GM23338 (cell line): Measurements from ENCODE around the gene LAMA1. TPM values are rescaled to one million over a fixed set of nuclear protein-coding genes. Genes with fewer than 3 reads are reported as not detected.

Experiments
- ATAC-seq: fragments of 200-7000 bp; cut with Tn5 transposase; 3 replicates; pipeline ENCODE4 v1.9.1; 2020
- DNase-seq: peaks from one replicate; pipeline ENCODE4 v3.0.0-alpha.2; 2015; ENCODE audit warnings: low spot score
- H2AFZ ChIP-seq: fragments of 200-600 bp; sonication (generic); 2 replicates; pipeline ENCODE4 v1.8.0; 2016; ENCODE audit warnings: antibody characterized with exemption, mild to moderate bottlenecking, moderate library complexity
- H3F3A ChIP-seq: fragments of 200-600 bp; sonication (generic); replicated peaks from 2 replicates; pipeline ENCODE4 v1.8.0; 2017; ENCODE audit warnings: antibody characterized with exemption, mixed run types, low read depth
- H3K27ac ChIP-seq: fragments of 200-600 bp; sonication (generic); 2 replicates; pipeline ENCODE4 v1.6.1; 2016; ENCODE audit warnings: low read depth
- H3K27me3 ChIP-seq: fragments of 200-600 bp; sonication (generic); 2 replicates; pipeline ENCODE4 v1.8.0; 2016; ENCODE audit warnings: mild to moderate bottlenecking, mixed run types, moderate library complexity; ENCODE audit not compliant: insufficient read depth
- H3K36me3 ChIP-seq: fragments of 200-600 bp; sonication (generic); 2 replicates; pipeline ENCODE4 v1.8.0; 2016; ENCODE audit warnings: mild to moderate bottlenecking; ENCODE audit not compliant: insufficient read depth
- H3K4me1 ChIP-seq: fragments of 200-600 bp; sonication (generic); 2 replicates; pipeline ENCODE4 v1.8.0; 2016; ENCODE audit warnings: mild to moderate bottlenecking, moderate library complexity; ENCODE audit not compliant: insufficient read depth
- H3K4me2 ChIP-seq: fragments of 200-600 bp; sonication (generic); 2 replicates; pipeline ENCODE4 v1.7.1; 2017; ENCODE audit warnings: mixed run types
- H3K4me3 ChIP-seq: fragments of 200-600 bp; sonication (generic); 2 replicates; pipeline ENCODE4 v1.6.1; 2016; ENCODE audit warnings: mixed run types
- H3K79me2 ChIP-seq: fragments of 200-600 bp; sonication (generic); replicated peaks from 2 replicates; pipeline ENCODE4 v1.8.0; 2017; ENCODE audit warnings: mild to moderate bottlenecking; ENCODE audit not compliant: insufficient read depth
- H3K9me2 ChIP-seq: fragments of 200-600 bp; sonication (generic); 2 replicates; pipeline ENCODE4 v1.8.0; 2017; ENCODE audit not compliant: insufficient read depth
- H4K20me1 ChIP-seq: fragments of 200-600 bp; sonication (generic); replicated peaks from 2 replicates; pipeline ENCODE4 v1.8.0; 2017; ENCODE audit warnings: mild to moderate bottlenecking; ENCODE audit not compliant: insufficient read depth
- H3K27ac Mint-ChIP-seq: 2 replicates; pipeline ENCODE4 v1.8.0; 2020; ENCODE audit warnings: inconsistent platforms, mild to moderate bottlenecking, moderate library complexity, mixed read lengths
- H3K27me3 Mint-ChIP-seq: 3 replicates; pipeline ENCODE4 v1.8.0; 2022; ENCODE audit warnings: low read depth, mild to moderate bottlenecking, moderate library complexity, mixed read lengths, inconsistent platforms; ENCODE audit not compliant: insufficient read depth, poor library complexity
- H3K36me3 Mint-ChIP-seq: 3 replicates; pipeline ENCODE4 v1.8.0; 2021; ENCODE audit warnings: low read depth, mild to moderate bottlenecking, inconsistent platforms, moderate library complexity, mixed read lengths
- H3K4me1 Mint-ChIP-seq: 3 replicates; pipeline ENCODE4 v1.8.0; 2020; ENCODE audit warnings: mild to moderate bottlenecking, inconsistent platforms, mixed read lengths
- H3K4me3 Mint-ChIP-seq: 3 replicates; pipeline ENCODE4 v1.8.0; 2021; ENCODE audit warnings: moderate library complexity, mild to moderate bottlenecking, inconsistent platforms, mixed read lengths
- H3K9me3 Mint-ChIP-seq: 3 replicates; pipeline ENCODE4 v1.8.0; 2020; ENCODE audit warnings: moderate library complexity, mild to moderate bottlenecking, inconsistent platforms, mixed read lengths
- CREB1 ChIP-seq: fragments of 250-450 bp; sonication (Bioruptor Pico); IDR thresholded peaks from 2 replicates; pipeline ENCODE4 v1.5.0; 2020; ENCODE audit warnings: low read depth, mild to moderate bottlenecking, moderate library complexity
- CTCF ChIP-seq, 2 experiments: fragments of 200-600 bp in 1 of 2; sonication (generic) in 1 of 2; conservative IDR thresholded peaks; 2 replicates each; pipeline versions ENCODE4 v1.5.1 to v1.6.1; 2016 to 2017; ENCODE audit warnings: antibody characterized with exemption in 2 of 2, low read depth in 2 of 2, mild to moderate bottlenecking in 2 of 2, moderate library complexity in 1 of 2
- ETS1 ChIP-seq: IDR thresholded peaks from 2 replicates; pipeline ENCODE4 v1.6.1; 2016; ENCODE audit warnings: antibody characterized with exemption
- EZH2 ChIP-seq: fragments of 200-600 bp; sonication (generic); IDR thresholded peaks from one replicate; pipeline ENCODE4 v1.8.0; 2017; ENCODE audit warnings: antibody characterized with exemption, mild to moderate bottlenecking, low read depth; ENCODE audit not compliant: unreplicated experiment
- EZH2phosphoT487 ChIP-seq: fragments of 200-600 bp; sonication (generic); IDR thresholded peaks from one replicate; pipeline ENCODE4 v1.8.1; 2018; ENCODE audit warnings: antibody characterized with exemption; ENCODE audit not compliant: unreplicated experiment
- JUNB ChIP-seq: IDR thresholded peaks from one replicate; pipeline ENCODE4 v1.6.1; 2016; ENCODE audit warnings: antibody characterized with exemption; ENCODE audit not compliant: unreplicated experiment
- NANOG ChIP-seq: IDR thresholded peaks from 2 replicates; pipeline ENCODE4 v1.6.1; 2016; ENCODE audit warnings: antibody characterized with exemption, borderline replicate concordance
- POLR2AphosphoS5 ChIP-seq: IDR thresholded peaks from 2 replicates; pipeline ENCODE4 v1.6.1; 2016; ENCODE audit warnings: antibody characterized with exemption, low read depth
- ZNF114 ChIP-seq: fragments of 250-450 bp; sonication (Bioruptor Pico); IDR thresholded peaks from 2 replicates; pipeline ENCODE4 v1.5.0; 2020; ENCODE audit warnings: mild to moderate bottlenecking, moderate library complexity
- ZNF331 ChIP-seq: fragments of 250-450 bp; sonication (Bioruptor Pico); IDR thresholded peaks from 2 replicates; pipeline ENCODE4 v1.5.0; 2020; ENCODE audit warnings: low read depth, mild to moderate bottlenecking, moderate library complexity
- polyA plus RNA-seq: library from polyadenylated mRNA; unstranded; fragments of >200 nt; fragmentation: Nextera tagmentation; extraction: Ambion mirVana; gene quantifications from 2 replicates; pipeline ENCODE4 v1.2.1, GENCODE V29; 2016
- total RNA-seq: library from RNA; depleted of rRNA; stranded (reverse); fragments of >200 nt; shearing (Covaris generic); gene quantifications from 2 replicates; pipeline ENCODE4 v1.2.3, GENCODE V29; 2014
- TF ChIP-seq, protein P1 (sequence below): IDR thresholded peaks from one replicate; pipeline ENCODE4 v1.6.1; 2018; ENCODE audit warnings: antibody characterized with exemption; ENCODE audit not compliant: unreplicated experiment

Gene LAMA1
- total and polyA plus RNA-seq, 2 experiments from 2014 or later: 14.8 to 52.3 TPM

- H3K4me2 ChIP-seq: no peak overlapping the region
- H2AFZ ChIP-seq: no peak overlapping the region
- no peak overlapping the region for H3K27ac Mint-ChIP-seq
- no peaks in the 10 kb centered on the region for H3K27me3 ChIP-seq
- no peak overlapping the region for H3K27ac ChIP-seq
- H3K36me3 ChIP-seq: no peaks in the 10 kb centered on the region
- peaks cover 10% of the 10 kb centered on the region; the same call in 1 of the 2 replicates for H3K79me2 ChIP-seq
- DNase-seq (no peak), ATAC-seq (no peak)
- no peaks in the 10 kb centered on the region for H3K4me1 Mint-ChIP-seq
- no peak overlapping the region for H3K4me3 ChIP-seq
- peaks cover 7% of the 10 kb centered on the region for H3K9me3 Mint-ChIP-seq
- no peaks in the 10 kb centered on the region for H3K9me2 ChIP-seq
- TF ChIP-seq ETS1: no peak
- no peak for TF ChIP-seq EZH2phosphoT487
- TF ChIP-seq NANOG: no peak
- H3K36me3 Mint-ChIP-seq: peaks cover 9% of the 10 kb centered on the region
- H4K20me1 ChIP-seq: no peaks in the 10 kb centered on the region
- peaks cover 2% of the 10 kb centered on the region for H3K27me3 Mint-ChIP-seq
- no peak overlapping the region for H3K4me3 Mint-ChIP-seq
- H3K4me1 ChIP-seq: no peaks in the 10 kb centered on the region
- H3F3A ChIP-seq: no peaks in the 10 kb centered on the region
These were observed 15.5 kb downstream of the LAMA1 start for GRCh38 chr18:7102131-7102530.

GRCh38 chr18:7096838-7097237 is 20.8 kb downstream of the LAMA1 start:
- peak; percentile 35; the same call in 2 of the 3 replicates for ATAC-seq
- Mint-ChIP-seq H3K9me3 (peaks cover 7% of the 10 kb centered on the region), H3K27ac (0 out of 2 replicates have a peak overlapping the region, but pooled peaks have one; percentile 21), H3K36me3 (peaks cover 14% of the 10 kb centered on the region), H3K27me3 (peaks cover 2% of the 10 kb centered on the region), H3K4me3 (no peak overlapping the region), H3K4me1 (peaks cover 6% of the 10 kb centered on the region; the same call in 2 of the 3 replicates)
- Histone ChIP-seq H3K4me2 (no peak overlapping the region), H2AFZ (no peak overlapping the region), H3K79me2 (peaks cover 4% of the 10 kb centered on the region; the same call in 1 of the 2 replicates), H3K9me2 (no peaks in the 10 kb centered on the region), H3K27me3 (no peaks in the 10 kb centered on the region), H3K27ac (no peak overlapping the region), H4K20me1 (peaks cover 6% of the 10 kb centered on the region; the same call in 1 of the 2 replicates), H3F3A (no peaks in the 10 kb centered on the region), H3K36me3 (no peaks in the 10 kb centered on the region), H3K4me1 (no peaks in the 10 kb centered on the region), H3K4me3 (no peak overlapping the region)
- no peak for TF ChIP-seq CREB1 (CRISPR knock-in tag)
- no peak for DNase-seq

DNA sequence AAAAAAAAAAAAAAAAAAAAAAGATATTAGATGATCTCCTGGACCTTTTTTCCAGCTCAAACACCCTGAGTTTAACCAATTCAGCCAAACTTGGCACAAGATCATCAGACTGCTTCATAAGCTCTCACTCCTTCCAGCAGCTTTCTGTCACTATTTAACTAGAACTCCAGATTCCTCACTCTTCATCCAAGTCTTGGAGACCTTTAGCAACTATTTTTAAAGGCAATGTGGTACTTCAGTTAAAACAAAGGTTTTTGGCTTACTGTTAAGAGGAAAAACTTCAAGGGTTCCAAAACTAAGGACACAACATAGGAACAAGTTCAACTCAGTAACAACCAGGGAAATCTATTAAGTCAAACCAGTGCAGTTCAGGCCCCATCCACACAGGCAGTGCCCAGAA is 23.2 kb downstream of the LAMA1 start:
- Histone ChIP-seq H3K27ac (no peak overlapping the region), H3F3A (no peaks in the 10 kb centered on the region), H3K4me2 (no peak overlapping the region), H3K27me3 (no peaks in the 10 kb centered on the region), H3K9me2 (no peaks in the 10 kb centered on the region), H3K4me3 (no peak overlapping the region), H4K20me1 (peaks cover 6% of the 10 kb centered on the region; the same call in 1 of the 2 replicates), H3K79me2 (peaks cover 10% of the 10 kb centered on the region; the same call in 1 of the 2 replicates), H3K36me3 (no peaks in the 10 kb centered on the region), H2AFZ (no peak overlapping the region), H3K4me1 (0 out of 2 replicates have a peak, but pooled peaks cover 3% of the 10 kb centered on the region)
- DNase-seq (no peak), ATAC-seq (no peak)
- Mint-ChIP-seq H3K27me3 (peaks cover 1% of the 10 kb centered on the region), H3K4me1 (peaks cover 26% of the 10 kb centered on the region), H3K36me3 (peaks cover 12% of the 10 kb centered on the region), H3K27ac (no peak overlapping the region), H3K9me3 (peaks cover 6% of the 10 kb centered on the region), H3K4me3 (no peak overlapping the region)
- TF ChIP-seq NANOG (no peak), ZNF114 (CRISPR knock-in tag) (no peak), ETS1 (no peak), CTCF (conservative IDR thresholded peaks at IDR 0.05; ENCODE audit: low read depth in 2 of 2) (no peak), POLR2AphosphoS5 (no peak), ZNF331 (CRISPR knock-in tag) (no peak), CREB1 (CRISPR knock-in tag) (no peak), JUNB (no peak), EZH2 (no peak), EZH2phosphoT487 (no peak)
- TF ChIP-seq, protein P1, sequence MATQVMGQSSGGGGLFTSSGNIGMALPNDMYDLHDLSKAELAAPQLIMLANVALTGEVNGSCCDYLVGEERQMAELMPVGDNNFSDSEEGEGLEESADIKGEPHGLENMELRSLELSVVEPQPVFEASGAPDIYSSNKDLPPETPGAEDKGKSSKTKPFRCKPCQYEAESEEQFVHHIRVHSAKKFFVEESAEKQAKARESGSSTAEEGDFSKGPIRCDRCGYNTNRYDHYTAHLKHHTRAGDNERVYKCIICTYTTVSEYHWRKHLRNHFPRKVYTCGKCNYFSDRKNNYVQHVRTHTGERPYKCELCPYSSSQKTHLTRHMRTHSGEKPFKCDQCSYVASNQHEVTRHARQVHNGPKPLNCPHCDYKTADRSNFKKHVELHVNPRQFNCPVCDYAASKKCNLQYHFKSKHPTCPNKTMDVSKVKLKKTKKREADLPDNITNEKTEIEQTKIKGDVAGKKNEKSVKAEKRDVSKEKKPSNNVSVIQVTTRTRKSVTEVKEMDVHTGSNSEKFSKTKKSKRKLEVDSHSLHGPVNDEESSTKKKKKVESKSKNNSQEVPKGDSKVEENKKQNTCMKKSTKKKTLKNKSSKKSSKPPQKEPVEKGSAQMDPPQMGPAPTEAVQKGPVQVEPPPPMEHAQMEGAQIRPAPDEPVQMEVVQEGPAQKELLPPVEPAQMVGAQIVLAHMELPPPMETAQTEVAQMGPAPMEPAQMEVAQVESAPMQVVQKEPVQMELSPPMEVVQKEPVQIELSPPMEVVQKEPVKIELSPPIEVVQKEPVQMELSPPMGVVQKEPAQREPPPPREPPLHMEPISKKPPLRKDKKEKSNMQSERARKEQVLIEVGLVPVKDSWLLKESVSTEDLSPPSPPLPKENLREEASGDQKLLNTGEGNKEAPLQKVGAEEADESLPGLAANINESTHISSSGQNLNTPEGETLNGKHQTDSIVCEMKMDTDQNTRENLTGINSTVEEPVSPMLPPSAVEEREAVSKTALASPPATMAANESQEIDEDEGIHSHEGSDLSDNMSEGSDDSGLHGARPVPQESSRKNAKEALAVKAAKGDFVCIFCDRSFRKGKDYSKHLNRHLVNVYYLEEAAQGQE: no peak
